Spleen (tissue), 3 donors: ENCODE data around the gene RABL6.

Experiments used
- POLR2A ChIP-seq, 3 donors: fragments of 450-650 bp; IDR thresholded peaks; one replicate each; pipeline ENCODE4 v1.5.1; 2017; ENCODE audit warnings: antibody characterized with exemption in 3 of 3, mild to moderate bottlenecking in 1 of 3
- POLR2AphosphoS5 ChIP-seq, 3 donors: sonication (generic); formaldehyde crosslinking; IDR thresholded peaks; one replicate each; pipeline ENCODE4 v1.5.1; 2017; ENCODE audit warnings: antibody characterized with exemption in 3 of 3

GRCh38 chr9:136865041-136865767, 57.5 kb downstream of the RABL6 start:
- no peak for TF ChIP-seq POLR2AphosphoS5 (IDR thresholded peaks at IDR 0.05)
- TF ChIP-seq POLR2A (IDR thresholded peaks at IDR 0.05) = no peak
